Breast epithelium (tissue), 4 donors: ENCODE measurements around the gene MYO5B. TPM values are rescaled to one million over a fixed set of nuclear protein-coding genes. Genes with fewer than 3 reads are reported as not detected.

Source experiments
- DNase-seq, 2 donors: peaks; one replicate each; pipeline ENCODE4 v3.0.0-alpha.2; 2019; ENCODE audit warnings: low spot score in 2 of 2
- H3K27ac ChIP-seq, 2 donors: fragments of 200-600 bp; sonication (generic) in 1 of 2; one replicate each; pipeline ENCODE4 v1.5.1; 2016 to 2019; ENCODE audit warnings: mild to moderate bottlenecking in 1 of 2
- H3K27me3 ChIP-seq, 2 donors: fragments of 200-600 bp; sonication (generic) in 1 of 2; one replicate each; pipeline versions ENCODE4 v1.5.1 to v1.6.0; 2017 to 2019; ENCODE audit warnings: control low read depth in 1 of 2, mild to moderate bottlenecking in 1 of 2
- H3K36me3 ChIP-seq: fragments of 200-600 bp; one replicate; pipeline ENCODE4 v1.5.1; 2019
- H3K4me1 ChIP-seq, 2 donors: fragments of 200-600 bp; sonication (generic); one replicate each; pipeline ENCODE4 v1.5.1; 2016 to 2019; ENCODE audit warnings: control low read depth in 1 of 2
- H3K4me3 ChIP-seq, 3 donors: fragments of 200-600 bp; sonication (generic); 1 replicate in 2 of 3; 2 replicates in 1 of 3; pipeline ENCODE4 v1.5.1; 2016 to 2019; ENCODE audit warnings: mild to moderate bottlenecking in 3 of 3, moderate library complexity in 2 of 3
- H3K9me3 ChIP-seq, 2 donors: fragments of 200-600 bp; sonication (generic) in 1 of 2; one replicate each; pipeline ENCODE4 v1.5.1; 2016 to 2019; ENCODE audit warnings: control low read depth in 1 of 2
- POLR2A ChIP-seq: fragments of 450-650 bp; IDR thresholded peaks from one replicate; pipeline ENCODE4 v1.6.1; 2016; ENCODE audit warnings: antibody characterized with exemption, mild to moderate bottlenecking, moderate library complexity
- POLR2AphosphoS5 ChIP-seq, 3 donors: sonication (generic); formaldehyde crosslinking; IDR thresholded peaks; one replicate each; pipeline ENCODE4 v1.6.1; 2017; ENCODE audit warnings: antibody characterized with exemption in 3 of 3
- intact Hi-C: fragments of 100-400 bp; cut with DNase I; formaldehyde crosslinking; loops from one replicate; pipeline ENCODE4 v1.15.1; 2023; ENCODE audit warnings: low total_unique reads
- total RNA-seq, 3 donors: library from RNA; depleted of rRNA; stranded (reverse); fragments of >200 nt; gene quantifications; one replicate each; pipeline ENCODE4 v1.1.0, GENCODE V29; 2016
- TF ChIP-seq, protein P1 (sequence below), 3 donors: fragments of 450-650 bp; IDR thresholded peaks; one replicate each; pipeline ENCODE4 v1.5.1; 2016 to 2017; ENCODE audit warnings: antibody characterized with exemption in 3 of 3, mild to moderate bottlenecking in 3 of 3, moderate library complexity in 3 of 3

MYO5B gene
- total RNA-seq, 3 donors from 2014 or later = 2.4 to 53.1 (median 22.0) TPM

DNA sequence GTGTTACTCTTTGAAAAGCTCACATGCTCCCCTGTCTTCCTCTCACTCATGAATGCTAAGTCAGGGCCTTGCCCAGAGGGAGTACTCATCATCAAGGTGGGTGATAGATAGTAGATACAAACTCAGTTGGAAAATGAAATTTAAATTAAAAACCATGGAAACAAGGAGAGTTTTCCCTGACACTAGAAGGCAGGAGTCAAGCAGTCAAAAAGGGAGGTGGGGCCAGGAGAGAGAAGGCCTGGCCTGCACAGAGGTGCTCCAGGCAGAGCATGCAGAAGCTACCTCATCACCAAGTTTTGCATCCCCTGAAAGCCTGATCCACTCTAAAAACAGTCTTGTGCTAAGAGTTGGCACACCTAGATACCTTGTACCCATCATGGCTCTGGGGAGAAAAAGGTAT lies 143.7 kb downstream of the MYO5B start:
- no peak overlapping the region for H3K27ac ChIP-seq
- TF ChIP-seq POLR2A (no peak), POLR2AphosphoS5 (IDR thresholded peaks at IDR 0.05) (no peak)
- TF ChIP-seq, protein P1, sequence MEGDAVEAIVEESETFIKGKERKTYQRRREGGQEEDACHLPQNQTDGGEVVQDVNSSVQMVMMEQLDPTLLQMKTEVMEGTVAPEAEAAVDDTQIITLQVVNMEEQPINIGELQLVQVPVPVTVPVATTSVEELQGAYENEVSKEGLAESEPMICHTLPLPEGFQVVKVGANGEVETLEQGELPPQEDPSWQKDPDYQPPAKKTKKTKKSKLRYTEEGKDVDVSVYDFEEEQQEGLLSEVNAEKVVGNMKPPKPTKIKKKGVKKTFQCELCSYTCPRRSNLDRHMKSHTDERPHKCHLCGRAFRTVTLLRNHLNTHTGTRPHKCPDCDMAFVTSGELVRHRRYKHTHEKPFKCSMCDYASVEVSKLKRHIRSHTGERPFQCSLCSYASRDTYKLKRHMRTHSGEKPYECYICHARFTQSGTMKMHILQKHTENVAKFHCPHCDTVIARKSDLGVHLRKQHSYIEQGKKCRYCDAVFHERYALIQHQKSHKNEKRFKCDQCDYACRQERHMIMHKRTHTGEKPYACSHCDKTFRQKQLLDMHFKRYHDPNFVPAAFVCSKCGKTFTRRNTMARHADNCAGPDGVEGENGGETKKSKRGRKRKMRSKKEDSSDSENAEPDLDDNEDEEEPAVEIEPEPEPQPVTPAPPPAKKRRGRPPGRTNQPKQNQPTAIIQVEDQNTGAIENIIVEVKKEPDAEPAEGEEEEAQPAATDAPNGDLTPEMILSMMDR (IDR thresholded peaks at IDR 0.05) = no peak
- H3K4me1 ChIP-seq = no peaks in the 10 kb centered on the region
- H3K27me3 ChIP-seq = no peaks in the 10 kb centered on the region
- intact Hi-C loops = no loop called here
- H3K9me3 ChIP-seq = no peaks in the 10 kb centered on the region
- H3K4me3 ChIP-seq = no peak overlapping the region
- DNase-seq = no peak
- no peaks in the 10 kb centered on the region for H3K36me3 ChIP-seq

DNA sequence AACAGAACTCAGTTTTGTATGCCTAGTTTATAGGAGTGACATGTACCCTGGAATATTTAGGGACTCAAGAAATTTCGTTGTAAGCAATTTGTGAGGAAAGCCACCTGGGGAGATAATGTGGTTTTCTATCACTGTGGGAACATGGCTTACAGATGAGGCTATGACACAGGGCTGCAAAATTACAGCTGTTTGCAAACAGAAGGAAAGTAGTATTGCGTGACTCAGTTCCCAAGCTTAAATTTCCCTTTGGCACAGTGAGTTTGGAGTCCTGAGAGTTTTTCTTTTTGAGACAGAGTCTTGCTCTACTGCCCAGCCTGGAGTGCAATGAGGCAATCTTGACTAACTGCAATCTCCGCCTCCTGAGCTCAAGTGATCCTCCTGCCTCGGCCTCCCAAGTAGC lies 149.8 kb downstream of the MYO5B start:
- no peak for DNase-seq
- no peaks in the 10 kb centered on the region for H3K27me3 ChIP-seq
- H3K4me1 ChIP-seq = no peaks in the 10 kb centered on the region
- no peaks in the 10 kb centered on the region for H3K36me3 ChIP-seq
- no peak overlapping the region for H3K27ac ChIP-seq
- intact Hi-C loops = no loop called here
- H3K4me3 ChIP-seq = no peak overlapping the region
- TF ChIP-seq, protein P1 (IDR thresholded peaks at IDR 0.05) = no peak
- TF ChIP-seq POLR2AphosphoS5 (IDR thresholded peaks at IDR 0.05) (no peak), POLR2A (no peak)
- H3K9me3 ChIP-seq = no peaks in the 10 kb centered on the region

DNA sequence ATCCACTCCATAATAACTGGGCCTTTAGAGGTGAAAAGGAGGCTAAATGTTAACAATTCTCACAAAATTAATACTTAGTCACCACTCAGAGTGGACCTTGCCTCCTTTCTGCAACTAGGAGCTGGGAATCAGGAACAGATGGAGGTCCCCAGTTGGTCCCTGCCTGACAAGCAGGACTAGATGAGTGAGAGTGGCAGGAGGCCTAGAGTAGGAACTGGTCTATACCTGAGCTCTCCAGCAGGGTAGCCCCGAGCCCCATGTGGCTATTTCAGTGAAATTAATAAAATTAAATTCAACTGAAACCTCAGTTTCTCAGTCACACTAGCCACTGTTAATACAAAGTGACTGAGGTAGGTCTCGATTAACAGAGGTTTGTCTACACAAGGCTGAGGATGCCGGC lies 150.5 kb downstream of the MYO5B start:
- Histone ChIP-seq H3K27me3 (no peaks in the 10 kb centered on the region), H3K36me3 (no peaks in the 10 kb centered on the region), H3K27ac (no peak overlapping the region), H3K9me3 (no peaks in the 10 kb centered on the region), H3K4me1 (no peaks in the 10 kb centered on the region), H3K4me3 (no peak overlapping the region)
- intact Hi-C loops = no loop called here
- TF ChIP-seq POLR2A (no peak), POLR2AphosphoS5 (IDR thresholded peaks at IDR 0.05) (no peak)
- DNase-seq = no peak

DNA sequence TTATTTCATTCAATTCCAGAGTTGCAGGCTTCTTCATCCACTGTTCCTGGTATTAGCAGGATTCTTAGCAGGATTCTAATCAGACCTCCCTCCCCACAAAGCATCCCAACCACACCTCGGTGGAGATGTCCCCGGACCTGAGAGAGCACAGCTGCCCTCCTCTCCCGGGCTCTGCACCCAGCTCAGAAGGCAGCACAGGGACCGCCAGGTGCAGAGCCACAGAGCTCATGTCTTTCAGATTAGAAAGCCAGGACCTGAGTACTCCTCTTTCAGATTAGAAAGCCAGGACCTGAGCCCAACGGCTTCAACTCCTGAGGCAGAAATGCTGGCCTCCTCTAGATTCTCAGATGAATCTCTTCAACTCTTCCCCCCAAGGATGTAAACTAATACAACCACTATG lies 152.3 kb downstream of the MYO5B start:
- no peak overlapping the region for H3K4me3 ChIP-seq
- TF ChIP-seq POLR2AphosphoS5 (IDR thresholded peaks at IDR 0.05) = no peak
- no peak for TF ChIP-seq POLR2A
- TF ChIP-seq, protein P1 (IDR thresholded peaks at IDR 0.05) = no peak
- no peak overlapping the region for H3K27ac ChIP-seq
- H3K9me3 ChIP-seq = no peaks in the 10 kb centered on the region
- intact Hi-C loops = no loop called here
- H3K36me3 ChIP-seq = no peaks in the 10 kb centered on the region
- H3K27me3 ChIP-seq = no peaks in the 10 kb centered on the region
- no peak for DNase-seq
- no peaks in the 10 kb centered on the region for H3K4me1 ChIP-seq

DNA sequence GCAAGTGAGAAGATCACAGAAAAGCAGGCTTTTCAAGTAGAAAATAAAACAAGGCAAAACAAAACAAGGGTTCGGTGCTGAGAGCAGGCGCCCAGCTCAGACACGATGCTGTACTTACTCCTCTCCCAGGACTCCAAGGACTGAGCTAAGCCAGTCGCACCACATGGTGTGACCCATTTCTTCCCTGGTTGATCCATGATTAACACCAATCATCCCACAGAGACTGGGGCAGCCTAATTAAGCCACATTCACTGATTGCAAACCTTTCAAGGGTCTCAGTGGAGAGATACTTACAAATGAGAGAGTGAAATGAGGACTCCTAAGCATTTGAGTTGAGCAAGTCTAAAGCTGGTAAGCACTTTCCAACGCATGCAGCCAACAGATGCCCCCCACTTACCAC lies 155.2 kb downstream of the MYO5B start:
- DNase-seq = no peak
- Histone ChIP-seq H3K27ac (no peak overlapping the region), H3K27me3 (no peaks in the 10 kb centered on the region), H3K9me3 (no peaks in the 10 kb centered on the region), H3K36me3 (no peaks in the 10 kb centered on the region), H3K4me3 (no peak overlapping the region), H3K4me1 (no peaks in the 10 kb centered on the region)
- TF ChIP-seq POLR2AphosphoS5 (IDR thresholded peaks at IDR 0.05) (no peak), POLR2A (no peak)
- TF ChIP-seq, protein P1 (IDR thresholded peaks at IDR 0.05) = no peak
- intact Hi-C loops = no loop called here

DNA sequence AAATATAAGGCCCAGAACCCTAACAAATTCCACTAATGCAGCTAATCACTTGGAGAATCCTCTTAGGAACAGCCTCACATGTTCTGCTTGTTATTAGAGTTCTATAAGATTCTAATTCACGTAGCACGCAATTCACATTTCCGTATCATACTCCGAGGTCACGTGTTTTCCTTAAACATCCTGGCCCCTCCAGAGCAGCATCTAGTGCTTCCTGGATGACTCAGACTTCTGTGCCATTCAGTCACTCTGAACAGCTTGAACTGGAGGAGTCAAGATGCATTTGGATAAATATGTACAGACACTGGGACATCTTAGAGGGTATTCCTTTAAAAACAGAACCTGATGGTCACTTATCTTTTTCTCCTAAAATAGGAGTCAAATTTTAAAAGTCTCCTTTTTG lies 156.5 kb downstream of the MYO5B start:
- no peaks in the 10 kb centered on the region for H3K9me3 ChIP-seq
- no peaks in the 10 kb centered on the region for H3K4me1 ChIP-seq
- H3K27ac ChIP-seq = no peak overlapping the region
- TF ChIP-seq, protein P1 (IDR thresholded peaks at IDR 0.05) = no peak
- TF ChIP-seq POLR2AphosphoS5 (IDR thresholded peaks at IDR 0.05) = no peak
- TF ChIP-seq POLR2A = no peak
- intact Hi-C loops = no loop called here
- no peak overlapping the region for H3K4me3 ChIP-seq
- DNase-seq = no peak
- no peaks in the 10 kb centered on the region for H3K36me3 ChIP-seq
- H3K27me3 ChIP-seq = no peaks in the 10 kb centered on the region
